Stimulated activated CD8-positive, alpha-beta memory T cell treated with anti-CD3 and anti-CD28 coated beads, Interleukin-4, amount 100 ng/mL, for 4 hours (primary cell): Measurements from ENCODE around the gene CDH11.

Experiments
- DNase-seq, 2 donors: peaks; one replicate each; pipeline ENCODE4 v3.0.0-alpha.2; 2020; ENCODE audit warnings: low read depth in 2 of 2, low spot score in 1 of 2

The CDH11 gene

GRCh38 chr16:64981568-64982281 is 140.1 kb downstream of the CDH11 start:
- no peak for DNase-seq

GRCh38 chr16:64977206-64977920 is 144.5 kb downstream of the CDH11 start:
- no peak for DNase-seq

- no peak for DNase-seq
Measured at GRCh38 chr16:64975821-64976220, 146.0 kb downstream of the CDH11 start.

- no peak for DNase-seq
Measured at GRCh38 chr16:64974381-64974780, 147.5 kb downstream of the CDH11 start.

- DNase-seq, result no peak
Measured at GRCh38 chr16:64973171-64973570, 148.7 kb downstream of the CDH11 start.

GRCh38 chr16:64971171-64971570 is 150.7 kb downstream of the CDH11 start:
- no peak for DNase-seq

- no peak for DNase-seq
Measured at GRCh38 chr16:64969221-64969620, 152.6 kb downstream of the CDH11 start.

GRCh38 chr16:64968539-64968938 is 153.3 kb downstream of the CDH11 start:
- no peak for DNase-seq

- DNase-seq, result no peak
Measured at GRCh38 chr16:64964126-64964540, 157.7 kb downstream of the CDH11 start.

- DNase-seq, result no peak
Measured at GRCh38 chr16:64962786-64963185, 159.1 kb downstream of the CDH11 start.

GRCh38 chr16:64957246-64957645 is 164.6 kb downstream of the CDH11 start:
- DNase-seq, result no peak

GRCh38 chr16:64952177-64952576 is 169.7 kb downstream of the CDH11 start:
- DNase-seq, result no peak

GRCh38 chr16:64951193-64951592 is 170.7 kb downstream of the CDH11 start:
- no peak for DNase-seq

GRCh38 chr16:64950731-64951130 is 171.1 kb downstream of the CDH11 start:
- no peak for DNase-seq

- no peak for DNase-seq
Measured at GRCh38 chr16:64950262-64950661, 171.6 kb downstream of the CDH11 start.

GRCh38 chr16:64948056-64948455 is 173.8 kb downstream of the CDH11 start:
- DNase-seq, result no peak

- no peak for DNase-seq
Measured at GRCh38 chr16:64947651-64948050, 174.2 kb downstream of the CDH11 start.

- no peak for DNase-seq
Measured at GRCh38 chr16:64933885-64934284, 188.0 kb downstream of the CDH11 start.

- no peak for DNase-seq
Measured at GRCh38 chr16:64926476-64926875, 195.4 kb downstream of the CDH11 start.

- DNase-seq, result no peak
Measured at GRCh38 chr16:64925166-64925565, 196.7 kb downstream of the CDH11 start.

- DNase-seq, result no peak
Measured at GRCh38 chr16:64924086-64924485, 197.8 kb downstream of the CDH11 start.

GRCh38 chr16:64919929-64920607 is 201.8 kb downstream of the CDH11 start:
- no peak for DNase-seq
